Heart left ventricle (tissue), 16 donors: ENCODE measurements around the gene BOC. TPM values are rescaled to one million over a fixed set of nuclear protein-coding genes. Genes with fewer than 3 reads are reported as not detected.
A peak's percentile ranks its signal among the peaks of the same experiment; 100 is the strongest.

Experiments
- ATAC-seq, 4 donors: fragments of 200-7000 bp; cut with Tn5 transposase; one replicate each; pipeline ENCODE4 v1.9.1; 2020 to 2022; ENCODE audit warnings: moderate library complexity in 4 of 4, mild to moderate bottlenecking in 3 of 4, moderate number of reproducible peaks in 1 of 4
- DNase-seq, 5 donors: peaks; one replicate each; pipeline ENCODE4 v3.0.0-alpha.2; 2020
- H3K27ac ChIP-seq, 12 donors: fragments of 200-600 bp; sonication (generic) in 4 of 12; one replicate each; pipeline versions ENCODE4 v1.5.0 to v1.8.0; 2016 to 2022; ENCODE audit warnings: mild to moderate bottlenecking in 2 of 12
- H3K27me3 ChIP-seq, 9 donors: fragments of 200-600 bp; sonication (generic) in 2 of 9; one replicate each; pipeline versions ENCODE4 v1.5.1 to v1.8.0; 2016 to 2022; ENCODE audit warnings: mild to moderate bottlenecking in 3 of 9
- H3K36me3 ChIP-seq, 9 donors: fragments of 200-600 bp; sonication (generic) in 2 of 9; one replicate each; pipeline versions ENCODE4 v1.5.0 to v1.8.0; 2018 to 2022; ENCODE audit warnings: mild to moderate bottlenecking in 2 of 9
- H3K4me1 ChIP-seq, 12 donors: fragments of 200-600 bp; sonication (generic) in 4 of 12; one replicate each; pipeline versions ENCODE4 v1.5.0 to v1.8.0; 2016 to 2022; ENCODE audit warnings: mild to moderate bottlenecking in 3 of 12
- H3K4me3 ChIP-seq, 12 donors: fragments of 200-600 bp; sonication (generic) in 4 of 12; one replicate each; pipeline versions ENCODE4 v1.5.0 to v1.8.0; 2017 to 2022; ENCODE audit warnings: mild to moderate bottlenecking in 9 of 12, moderate library complexity in 4 of 12
- H3K9me3 ChIP-seq, 12 donors: fragments of 200-600 bp; sonication (generic) in 4 of 12; one replicate each; pipeline versions ENCODE4 v1.5.0 to v1.8.0; 2016 to 2022; ENCODE audit warnings: mild to moderate bottlenecking in 1 of 12
- POLR2A ChIP-seq, 2 donors: fragments of 450-650 bp; IDR thresholded peaks; one replicate each; pipeline ENCODE4 v1.6.1; 2017; ENCODE audit warnings: antibody characterized with exemption in 2 of 2, mild to moderate bottlenecking in 2 of 2, moderate library complexity in 2 of 2
- WGBS, 4 donors: extraction: QIAGEN DNeasy Blood & Tissue Kit in 2 of 4; methylation state at CpG; one replicate each; pipeline versions ENCODE4 v1.1.5 to v1.1.7; 2013 to 2018; 5-methylcytosine and 5-hydroxymethylcytosine counted together
- intact Hi-C, 10 donors: fragments of 100-400 bp; cut with DNase I; formaldehyde crosslinking; loops; one replicate each; pipeline versions ENCODE4 v1.11.1 to v1.14.2; 2022
- long read RNA-seq, 3 donors: library from polyadenylated mRNA; unstranded; transcript quantifications; one replicate each; pipeline ENCODE4 v2.0.0, GENCODE V29; 2020 to 2021
- polyA plus RNA-seq, 2 donors: library from polyadenylated mRNA; stranded (reverse); fragments of 200-250 nt; gene quantifications; one replicate each; pipeline ENCODE4 v1.2.3, GENCODE V29; 2013
- total RNA-seq, 9 donors: library from RNA; depleted of rRNA in 2 of 9; stranded (reverse); fragments of >200 nt in 2 of 9; fragmentation: NEBNext Ultra II Directional in 3 of 9; extraction: Animal tissue kit (Norgen Biotek cat#: 25700) in 3 of 9; gene quantifications; one replicate each; pipeline versions ENCODE4 v1.1.0 to v1.2.4, GENCODE V29; 2016 to 2023
- TF ChIP-seq, protein P1 (sequence below), 12 donors: fragments of 200-600 bp; sonication (generic) in 4 of 12; IDR thresholded peaks; one replicate each; pipeline versions ENCODE4 v1.5.0 to v1.8.0; 2018 to 2022; ENCODE audit warnings: antibody characterized with exemption in 12 of 12, mild to moderate bottlenecking in 5 of 12
- donor health status: ischemic (EF 13 %, LVEDD 7.1; RV severe dilation, severe dysfunction).
- donor health status: healthy with polysubstance abuse.
- donor health status: DM: no; HTN: yes; CAD: no.
- donor health status: DM: no; HTN: no; CAD: no.
- donor health status: ischemic (EF 25% LVEDD 6.9; RV normal size, moderate dysfunction).
- donor health status: ischemic (EF 25% LVEDD 5.7; RV mildly dilated, moderate dysfunction).
- donor health status: healthy.
- donor health status: DM: yes; HTN: yes; CAD: no.
- donor health status: ischemic (EF 35%, LVEDD 5.7; RV mildly dilated, moderate dysfunction).
- donor health status: nonischemic (EF 11% LVEDD 7.7; RV severe dilation, severe dysfunction).
- donor health status: DM: yes; HTN: yes; CAD: no.
- donor health status: PGD.
- donor health status: ischemic (EF 29% LVEDD 5.4; RV normal size, mild dysfunction).
- donor health status: nonischemic (EF 23%, LVEDD 6.1; RV moderate dilation, normal function).

Gene BOC, protein sequence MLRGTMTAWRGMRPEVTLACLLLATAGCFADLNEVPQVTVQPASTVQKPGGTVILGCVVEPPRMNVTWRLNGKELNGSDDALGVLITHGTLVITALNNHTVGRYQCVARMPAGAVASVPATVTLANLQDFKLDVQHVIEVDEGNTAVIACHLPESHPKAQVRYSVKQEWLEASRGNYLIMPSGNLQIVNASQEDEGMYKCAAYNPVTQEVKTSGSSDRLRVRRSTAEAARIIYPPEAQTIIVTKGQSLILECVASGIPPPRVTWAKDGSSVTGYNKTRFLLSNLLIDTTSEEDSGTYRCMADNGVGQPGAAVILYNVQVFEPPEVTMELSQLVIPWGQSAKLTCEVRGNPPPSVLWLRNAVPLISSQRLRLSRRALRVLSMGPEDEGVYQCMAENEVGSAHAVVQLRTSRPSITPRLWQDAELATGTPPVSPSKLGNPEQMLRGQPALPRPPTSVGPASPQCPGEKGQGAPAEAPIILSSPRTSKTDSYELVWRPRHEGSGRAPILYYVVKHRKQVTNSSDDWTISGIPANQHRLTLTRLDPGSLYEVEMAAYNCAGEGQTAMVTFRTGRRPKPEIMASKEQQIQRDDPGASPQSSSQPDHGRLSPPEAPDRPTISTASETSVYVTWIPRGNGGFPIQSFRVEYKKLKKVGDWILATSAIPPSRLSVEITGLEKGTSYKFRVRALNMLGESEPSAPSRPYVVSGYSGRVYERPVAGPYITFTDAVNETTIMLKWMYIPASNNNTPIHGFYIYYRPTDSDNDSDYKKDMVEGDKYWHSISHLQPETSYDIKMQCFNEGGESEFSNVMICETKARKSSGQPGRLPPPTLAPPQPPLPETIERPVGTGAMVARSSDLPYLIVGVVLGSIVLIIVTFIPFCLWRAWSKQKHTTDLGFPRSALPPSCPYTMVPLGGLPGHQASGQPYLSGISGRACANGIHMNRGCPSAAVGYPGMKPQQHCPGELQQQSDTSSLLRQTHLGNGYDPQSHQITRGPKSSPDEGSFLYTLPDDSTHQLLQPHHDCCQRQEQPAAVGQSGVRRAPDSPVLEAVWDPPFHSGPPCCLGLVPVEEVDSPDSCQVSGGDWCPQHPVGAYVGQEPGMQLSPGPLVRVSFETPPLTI
- total RNA-seq = 10 to 100 TPM in 1 of 9 donors, 1 to 10 TPM in 8; 3.1 to 12.2 (median 6.0) TPM
- 1 to 10 TPM; 1.9 to 2.0 TPM for polyA plus RNA-seq
- long read RNA-seq, donor 1, partial matches to known transcripts = 1 of 3 reads
- long read RNA-seq, donor 1, other reads (novel, unspliced or antisense) = 2 of 3 reads
- long read RNA-seq, donor 2, partial matches to known transcripts = 0 of 1 reads
- long read RNA-seq, donor 2, other reads (novel, unspliced or antisense) = 1 of 1 reads
- long read RNA-seq, donor 3 = 0 reads

DNA sequence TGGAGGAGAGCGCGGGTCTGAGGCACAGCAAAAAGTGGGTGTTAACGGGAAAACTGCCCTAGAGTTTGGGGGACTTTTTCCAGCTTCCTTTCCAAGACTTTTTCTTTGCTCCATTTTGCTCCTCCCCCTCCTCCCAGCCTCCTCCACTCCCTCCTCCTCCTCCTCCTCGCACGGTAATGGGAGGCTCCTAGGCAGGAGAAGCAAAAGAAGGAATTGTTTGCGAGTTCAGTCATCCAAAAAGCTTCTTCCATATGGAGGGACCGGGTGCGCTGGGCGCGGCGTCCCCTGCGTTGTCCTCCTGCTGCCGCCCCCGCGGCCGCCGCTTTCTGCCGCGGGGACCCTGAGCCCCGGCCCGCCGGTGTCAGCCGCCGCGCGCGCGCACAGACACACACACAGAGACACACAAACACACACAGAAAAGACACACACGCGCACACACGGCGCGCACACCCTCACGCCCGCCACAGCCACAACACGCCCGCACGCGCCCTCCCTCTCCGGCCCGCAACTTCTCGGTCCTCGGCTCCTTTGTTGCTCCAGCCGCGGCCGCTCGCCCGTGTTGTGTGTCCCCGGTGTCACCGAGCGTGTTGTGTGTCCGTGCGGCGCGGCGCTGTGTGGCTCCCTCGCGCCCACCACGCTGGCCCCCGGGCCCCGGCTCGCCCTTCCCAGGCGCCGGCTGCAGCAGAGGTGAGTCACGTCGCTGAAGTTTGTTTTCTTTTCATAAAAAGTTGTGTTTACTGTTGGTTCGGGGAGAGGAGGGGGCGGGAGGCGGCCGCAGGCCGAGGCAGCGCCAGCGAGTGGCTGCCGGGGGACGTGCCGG is at the start of gene BOC:
Gene BOC (plus strand): TSS at position 228 of the 820 bp plus-strand sequence. CDS start 38,246 bp downstream, outside the sequence.
- intact Hi-C loops = loop anchor here in 2 of 10 donors (5.0 to 10.0 kb wide), 4 partner anchors 36 to 73 kb away; no protein-coding TSS in a partner anchor
- Histone ChIP-seq H3K4me1 (peaks cover 0 to 18% (median 0%) of the 10 kb centered on the region in 12 donors), H3K36me3 (peaks cover 0 to 9% (median 0%) of the 10 kb centered on the region in 9 donors), H3K27me3 (peaks cover 0 to 42% (median 6%) of the 10 kb centered on the region in 9 donors), H3K27ac (peak within 1 kb of the TSS; percentile 74 to 97 (median 86)), H3K4me3 (peak within 1 kb of the TSS; percentile 49 to 93 (median 72)), H3K9me3 (no peaks in the 10 kb centered on the region)
- DNase-seq (peak in 4 of 5 donors; percentile 41 to 49 (median 44)), ATAC-seq (peak; percentile 68 to 89 (median 82))
- 1% methylated on average over 45 to 76 of the region's 76 CpGs for WGBS, 4 donors
- TF ChIP-seq POLR2A (IDR thresholded peaks at IDR 0.05) = peak in 1 of 2 donors; percentile 40
- TF ChIP-seq, protein P1, sequence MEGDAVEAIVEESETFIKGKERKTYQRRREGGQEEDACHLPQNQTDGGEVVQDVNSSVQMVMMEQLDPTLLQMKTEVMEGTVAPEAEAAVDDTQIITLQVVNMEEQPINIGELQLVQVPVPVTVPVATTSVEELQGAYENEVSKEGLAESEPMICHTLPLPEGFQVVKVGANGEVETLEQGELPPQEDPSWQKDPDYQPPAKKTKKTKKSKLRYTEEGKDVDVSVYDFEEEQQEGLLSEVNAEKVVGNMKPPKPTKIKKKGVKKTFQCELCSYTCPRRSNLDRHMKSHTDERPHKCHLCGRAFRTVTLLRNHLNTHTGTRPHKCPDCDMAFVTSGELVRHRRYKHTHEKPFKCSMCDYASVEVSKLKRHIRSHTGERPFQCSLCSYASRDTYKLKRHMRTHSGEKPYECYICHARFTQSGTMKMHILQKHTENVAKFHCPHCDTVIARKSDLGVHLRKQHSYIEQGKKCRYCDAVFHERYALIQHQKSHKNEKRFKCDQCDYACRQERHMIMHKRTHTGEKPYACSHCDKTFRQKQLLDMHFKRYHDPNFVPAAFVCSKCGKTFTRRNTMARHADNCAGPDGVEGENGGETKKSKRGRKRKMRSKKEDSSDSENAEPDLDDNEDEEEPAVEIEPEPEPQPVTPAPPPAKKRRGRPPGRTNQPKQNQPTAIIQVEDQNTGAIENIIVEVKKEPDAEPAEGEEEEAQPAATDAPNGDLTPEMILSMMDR (IDR thresholded peaks at IDR 0.05) = no peak

DNA sequence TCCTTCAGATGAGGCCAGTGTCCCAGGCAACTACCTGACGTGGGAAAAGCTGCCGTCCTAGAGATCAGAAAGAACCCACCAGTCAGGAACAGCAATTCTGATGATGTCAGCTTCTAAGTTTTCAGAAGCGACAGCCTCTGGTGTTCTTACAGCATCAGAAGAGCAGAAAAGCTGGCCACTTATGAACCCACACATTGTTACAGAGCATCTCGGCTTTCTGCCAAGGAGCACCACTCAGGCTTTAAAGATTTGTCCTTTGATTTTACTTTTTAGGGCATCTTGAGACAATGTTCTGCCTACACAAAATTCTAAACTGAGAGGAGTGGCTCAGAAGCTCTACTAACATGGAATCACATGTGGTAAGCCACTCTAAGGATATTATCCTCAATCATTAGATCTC is 49.7 kb upstream of the BOC start:
- no peak overlapping the region for H3K4me3 ChIP-seq
- no peaks in the 10 kb centered on the region for H3K9me3 ChIP-seq
- WGBS, 4 donors = 77 to 86% (median 83%) methylated on average over 4 of the region's 4 CpGs
- H3K27me3 ChIP-seq = no peaks in the 10 kb centered on the region
- H3K4me1 ChIP-seq = peaks cover 0 to 14% (median 4%) of the 10 kb centered on the region in 12 donors
- ATAC-seq (no peak), DNase-seq (no peak)
- intact Hi-C loops = no loop called here
- TF ChIP-seq, protein P1 (IDR thresholded peaks at IDR 0.05) = no peak
- TF ChIP-seq POLR2A (IDR thresholded peaks at IDR 0.05) = no peak
- no peak overlapping the region for H3K27ac ChIP-seq
- H3K36me3 ChIP-seq = no peaks in the 10 kb centered on the region

DNA sequence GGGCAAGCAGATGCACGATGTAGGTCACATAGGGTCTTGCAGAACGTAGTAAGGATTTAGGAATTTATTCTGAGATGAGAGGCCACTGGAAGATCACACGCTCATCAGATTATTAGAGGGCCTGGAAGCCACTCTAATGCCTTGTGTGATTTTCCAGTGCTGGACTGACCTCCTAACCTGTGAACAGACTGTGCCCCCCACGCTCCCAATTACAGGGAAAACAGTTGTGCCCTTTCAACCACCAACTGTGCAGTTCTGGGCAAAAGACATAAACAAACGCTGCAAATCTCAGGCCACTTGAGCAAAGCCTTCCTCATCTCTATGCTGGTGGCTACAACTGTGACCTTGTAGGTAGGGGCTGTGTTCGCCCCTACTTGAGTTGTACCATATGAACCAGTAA is 48.2 kb upstream of the BOC start:
- WGBS, 4 donors = 84 to 94% (median 90%) methylated on average over 6 of the region's 6 CpGs
- Histone ChIP-seq H3K9me3 (no peaks in the 10 kb centered on the region), H3K36me3 (no peaks in the 10 kb centered on the region), H3K4me3 (no peak overlapping the region), H3K27me3 (no peaks in the 10 kb centered on the region), H3K27ac (no peak overlapping the region), H3K4me1 (peaks cover 0 to 19% (median 10%) of the 10 kb centered on the region in 12 donors)
- ATAC-seq = no peak
- DNase-seq = no peak
- intact Hi-C loops = no loop called here
- TF ChIP-seq, protein P1 (IDR thresholded peaks at IDR 0.05) = no peak
- no peak for TF ChIP-seq POLR2A (IDR thresholded peaks at IDR 0.05)
